HG03469 (cell line): ENCODE data around the gene CDH13.

Source experiments
- ATAC-seq: cut with Tn5 transposase; IDR thresholded peaks from one replicate; pipeline ENCODE4 v1.9.1; 2021; ENCODE audit warnings: mild to moderate bottlenecking, moderate library complexity, moderate number of reproducible peaks; ENCODE audit not compliant: unreplicated experiment

CDH13 gene

GRCh38 chr16:82625066-82625968 is 1.5 kb upstream of the CDH13 start:
- no peak for ATAC-seq

GRCh38 chr16:82628088-82628423 is 1.3 kb downstream of the CDH13 start:
- ATAC-seq, result no peak

GRCh38 chr16:82628711-82629110 is 1.9 kb downstream of the CDH13 start:
- ATAC-seq, result no peak

- ATAC-seq, result no peak
Observed at GRCh38 chr16:82629441-82630027, 2.8 kb downstream of the CDH13 start.

GRCh38 chr16:82630219-82630618 is 3.5 kb downstream of the CDH13 start:
- no peak for ATAC-seq

- no peak for ATAC-seq
Observed at GRCh38 chr16:82630688-82631087, 3.9 kb downstream of the CDH13 start.

GRCh38 chr16:82631701-82632685 is 5.2 kb downstream of the CDH13 start:
- no peak for ATAC-seq

- ATAC-seq, result no peak
Observed at GRCh38 chr16:82633964-82634600, 7.3 kb downstream of the CDH13 start.

GRCh38 chr16:82634955-82635610 is 8.3 kb downstream of the CDH13 start:
- no peak for ATAC-seq

GRCh38 chr16:82636485-82636884 is 9.7 kb downstream of the CDH13 start:
- ATAC-seq, result no peak

GRCh38 chr16:82636958-82637357 is 10.2 kb downstream of the CDH13 start:
- no peak for ATAC-seq

GRCh38 chr16:82638095-82638798 is 11.5 kb downstream of the CDH13 start:
- ATAC-seq, result no peak

GRCh38 chr16:82639263-82639662 is 12.5 kb downstream of the CDH13 start:
- no peak for ATAC-seq

- no peak for ATAC-seq
Observed at GRCh38 chr16:82639666-82640336, 13.0 kb downstream of the CDH13 start.

GRCh38 chr16:82641336-82641984 is 14.7 kb downstream of the CDH13 start:
- no peak for ATAC-seq

- no peak for ATAC-seq
Observed at GRCh38 chr16:82643136-82643535, 16.4 kb downstream of the CDH13 start.

- no peak for ATAC-seq
Observed at GRCh38 chr16:82643936-82644630, 17.3 kb downstream of the CDH13 start.

- no peak for ATAC-seq
Observed at GRCh38 chr16:82646504-82646903, 19.7 kb downstream of the CDH13 start.
